ENCODE measurements around the gene AGMO. TPM values are rescaled to one million over a fixed set of nuclear protein-coding genes. Genes with fewer than 3 reads are reported as not detected.
A peak's percentile ranks its signal among the peaks of the same experiment; 100 is the strongest.

AGMO gene
- total and polyA plus RNA-seq, 2 of the 8 experiments (the other 6 are each of a cell fraction or from before 2014, with no cell fraction given): 0.22 to 0.45 TPM

- TF ChIP-seq CHD7 (IDR thresholded peaks at IDR 0.05; ENCODE audit: insufficient replicate concordance, low read length) (no peak), RNF2 (IDR thresholded peaks at IDR 0.05; ENCODE audit: borderline replicate concordance, low read depth, low read length, missing control alignments, poor library complexity, severe bottlenecking) (no peak), RAD21 (IDR thresholded peaks at IDR 0.05 in 1 of 2, conservative IDR thresholded peaks at IDR 0.05 in 1 of 2; ENCODE audit: low read depth in 2 of 2, low read length in 2 of 2) (peak; percentile 42 to 50)
Measured at GRCh38 chr7:15291699-15292098, 270.1 kb downstream of the AGMO start (continued).
